K562 (cell line): ENCODE results near the gene H2BK1. TPM values are rescaled to one million over a fixed set of nuclear protein-coding genes. Genes with fewer than 3 reads are reported as not detected.

Experiments
- C11orf30 ChIP-seq: fragments of 450-650 bp; IDR thresholded peaks from 2 replicates; pipeline ENCODE4 v1.6.1; 2016; ENCODE audit warnings: low read depth, mild to moderate bottlenecking
- FOXP4 ChIP-seq: sonication (generic); formaldehyde crosslinking; IDR thresholded peaks from 2 replicates; pipeline ENCODE4 v1.8.0; 2022; ENCODE audit warnings: mild to moderate bottlenecking, missing genetic modification reagents, borderline replicate concordance
- HOMEZ ChIP-seq: fragments of 250-450 bp; sonication (Bioruptor Pico); IDR thresholded peaks from 2 replicates; pipeline ENCODE4 v1.4.0; 2020; ENCODE audit warnings: mild to moderate bottlenecking, moderate library complexity
- NFIX ChIP-seq: fragments of 250-450 bp; sonication (Bioruptor Pico); IDR thresholded peaks from 2 replicates; pipeline ENCODE4 v1.4.0; 2020; ENCODE audit warnings: low read depth, mild to moderate bottlenecking, moderate library complexity
- PPARD ChIP-seq: fragments of 250-450 bp; sonication (Bioruptor Pico); IDR thresholded peaks from 2 replicates; pipeline ENCODE4 v1.8.0; 2022; ENCODE audit warnings: inconsistent platforms, mild to moderate bottlenecking, moderate library complexity
- RBM22 ChIP-seq: fragments of 200-400 bp; formaldehyde crosslinking; IDR thresholded peaks from 2 replicates; pipeline ENCODE4 v1.6.1; 2018; ENCODE audit warnings: low read length, low read depth; ENCODE audit not compliant: poor library complexity, severe bottlenecking
- REST ChIP-seq, 2 experiments: fragments of 450-650 bp; formaldehyde crosslinking in 1 of 2; IDR thresholded peaks; 2 replicates each; pipeline versions ENCODE4 v1.4.0 to v1.6.1; 2014 to 2020; ENCODE audit warnings: mild to moderate bottlenecking in 2 of 2, borderline replicate concordance in 1 of 2, low read depth in 1 of 2
- SLC30A9 ChIP-seq: fragments of 250-450 bp; sonication (Bioruptor Pico); IDR thresholded peaks from 2 replicates; pipeline ENCODE4 v1.8.0; 2022; ENCODE audit warnings: mild to moderate bottlenecking, moderate library complexity
- THAP7 ChIP-seq: fragments of 250-450 bp; sonication (Bioruptor Pico); IDR thresholded peaks from 2 replicates; pipeline ENCODE4 v1.5.0; 2021
- ZNF124 ChIP-seq: sonication (generic); formaldehyde crosslinking; IDR thresholded peaks from 2 replicates; pipeline ENCODE4 v1.8.1; 2022; ENCODE audit warnings: missing genetic modification reagents
- ZNF277 ChIP-seq: fragments of 250-450 bp; sonication (Bioruptor Pico); IDR thresholded peaks from 2 replicates; pipeline ENCODE4 v1.8.0; 2022; ENCODE audit warnings: inconsistent platforms, mild to moderate bottlenecking, moderate library complexity, borderline replicate concordance
- ZNF316 ChIP-seq: fragments of 450-650 bp; IDR thresholded peaks from 2 replicates; pipeline ENCODE4 v1.6.1; 2016
- ZNF830 ChIP-seq: fragments of 250-450 bp; sonication (Bioruptor Pico); IDR thresholded peaks from 2 replicates; pipeline ENCODE4 v1.5.0; 2021; ENCODE audit warnings: mild to moderate bottlenecking
- polyA plus RNA-seq, 8 experiments: library from polyadenylated mRNA; depleted of rRNA in 4 of 8; stranded (reverse) in 5 of 8; unstranded in 3 of 8; fragments of >200 nt; fragmentation: Nextera tagmentation in 2 of 8; fragmentation: Illumina TruSeq in 1 of 8; extraction: Ambion mirVana in 2 of 8; extraction: Trizol in 1 of 8; gene quantifications; 2 replicates each; pipeline versions ENCODE4 v1.2.1 to v1.2.3, GENCODE V29; 2011 to 2014; ENCODE audit warnings: inconsistent platforms in 1 of 8, missing spikeins in 1 of 8
- total RNA-seq, 7 experiments: library from RNA; depleted of rRNA in 6 of 7; stranded (reverse); fragments of >200 nt in 6 of 7; fragmentation: Illumina TruSeq in 2 of 7; extraction: Trizol in 2 of 7; gene quantifications; 2 replicates each; pipeline versions ENCODE4 v1.2.1 to v1.2.3, GENCODE V29; 2011 to 2021; ENCODE audit warnings: low replicate concordance in 1 of 7

Gene H2BK1
- total and polyA plus RNA-seq, 9 of the 15 experiments (the other 6 are each of a cell fraction or from before 2014, with no cell fraction given) = not detected

GRCh38 chr7:151228024-151228866, 18.0 kb upstream of the H2BK1 start (continued):
- no peak for TF ChIP-seq REST (IDR thresholded peaks at IDR 0.05; ENCODE audit: borderline replicate concordance)
- no peak for TF ChIP-seq REST (CRISPR knock-in tag; IDR thresholded peaks at IDR 0.05; ENCODE audit: low read depth)
- TF ChIP-seq RBM22 = no peak
- no peak for TF ChIP-seq ZNF124 (CRISPR knock-in tag)
- no peak for TF ChIP-seq NFIX (CRISPR knock-in tag)
- no peak for TF ChIP-seq THAP7 (CRISPR knock-in tag)
- TF ChIP-seq HOMEZ = no peak
- no peak for TF ChIP-seq SLC30A9 (CRISPR knock-in tag)
- no peak for TF ChIP-seq PPARD (CRISPR knock-in tag)
- TF ChIP-seq C11orf30 = peak; percentile 76
- TF ChIP-seq ZNF316 = peak; percentile 80
- TF ChIP-seq ZNF277 (CRISPR knock-in tag) = no peak
- TF ChIP-seq ZNF830 (CRISPR knock-in tag) = no peak
- TF ChIP-seq FOXP4 (CRISPR knock-in tag) = no peak
